Right atrium auricular region (tissue), 2 donors: Measurements from ENCODE around the gene RNF224. TPM values are rescaled to one million over a fixed set of nuclear protein-coding genes. Genes with fewer than 3 reads are reported as not detected.

ENCODE experiments used
- DNase-seq: peaks from one replicate; pipeline ENCODE4 v3.0.0-alpha.2; 2019; ENCODE audit warnings: low spot score
- H3K27ac ChIP-seq, 2 donors: fragments of 200-600 bp; sonication (generic); 1 replicate in 1 of 2; 2 replicates in 1 of 2; pipeline ENCODE4 v1.5.1; 2016 to 2019
- H3K27me3 ChIP-seq, 2 donors: fragments of 200-600 bp; sonication (generic); one replicate each; pipeline versions ENCODE4 v1.5.1 to v1.6.0; 2017 to 2019
- H3K36me3 ChIP-seq: fragments of 200-600 bp; sonication (generic); one replicate; pipeline ENCODE4 v1.5.1; 2016
- H3K4me1 ChIP-seq, 2 donors: fragments of 200-600 bp; sonication (generic); one replicate each; pipeline versions ENCODE4 v1.5.1 to v1.6.0; 2017 to 2019
- H3K4me3 ChIP-seq, 2 donors: fragments of 200-600 bp; sonication (generic); 1 replicate in 1 of 2; 2 replicates in 1 of 2; pipeline ENCODE4 v1.5.1; 2017 to 2019; ENCODE audit warnings: mild to moderate bottlenecking in 1 of 2, moderate library complexity in 1 of 2
- H3K9me3 ChIP-seq, 2 donors: fragments of 200-600 bp; sonication (generic); one replicate each; pipeline ENCODE4 v1.5.1; 2019
- total RNA-seq, 2 donors: library from RNA; depleted of rRNA; stranded (reverse); fragments of >200 nt; gene quantifications; one replicate each; pipeline ENCODE4 v1.1.0, GENCODE V29; 2016
- TF ChIP-seq, protein P1 (sequence below), 2 donors: fragments of 200-600 bp; sonication (generic); IDR thresholded peaks; one replicate each; pipeline ENCODE4 v1.5.1; 2019; ENCODE audit warnings: antibody characterized with exemption in 2 of 2

RNF224 gene
- total RNA-seq, 2 donors from 2014 or later: not detected

DNA sequence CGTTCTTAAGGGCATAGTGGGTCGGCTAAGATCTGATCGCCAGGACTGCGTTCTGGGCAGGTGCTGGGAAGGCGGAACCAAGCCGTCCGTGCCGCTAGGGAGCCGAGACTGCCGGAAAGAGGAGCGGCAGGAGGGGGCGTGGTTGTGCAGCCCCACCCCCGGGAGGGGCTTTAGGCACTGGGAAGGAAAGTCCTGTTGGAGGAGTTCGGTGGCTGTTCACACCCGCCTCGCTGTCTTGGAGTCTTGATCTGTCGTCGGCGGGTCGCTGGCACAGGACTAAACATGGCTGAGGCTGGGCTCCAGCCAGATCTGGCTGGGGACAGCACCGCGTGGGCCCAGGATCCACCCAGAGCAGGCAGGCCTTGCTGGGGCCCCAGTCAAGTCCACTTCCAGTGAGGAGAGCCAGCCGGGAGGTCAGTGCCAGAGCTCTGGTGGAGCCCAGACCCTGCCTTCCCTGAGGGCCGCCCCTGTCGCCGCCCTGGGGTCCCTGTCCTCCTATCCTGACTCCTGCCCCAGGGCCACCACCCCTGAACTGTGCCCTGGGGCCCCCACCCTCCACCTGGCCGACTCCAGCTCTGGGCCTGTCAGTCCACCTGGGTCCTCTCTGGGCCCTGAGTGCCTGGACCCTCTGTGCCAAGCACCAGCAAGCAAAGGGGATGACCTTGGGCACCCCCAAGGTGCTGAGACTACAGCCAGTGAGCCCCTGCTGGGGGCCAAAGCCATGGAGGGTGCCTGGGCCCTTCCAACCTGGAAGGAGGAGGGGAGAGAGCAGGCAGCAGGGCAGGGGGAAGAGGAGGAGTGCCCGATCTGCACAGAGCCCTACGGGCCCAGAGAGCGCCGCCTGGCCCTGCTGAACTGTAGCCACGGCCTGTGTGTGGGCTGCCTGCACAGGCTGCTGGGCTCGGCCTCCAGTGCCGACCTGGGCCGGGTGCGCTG lies 9.8 kb upstream of the RNF224 start:
- Histone ChIP-seq H3K36me3 (no peaks in the 10 kb centered on the region), H3K4me3 (peak overlapping the region; percentile 14 to 25), H3K4me1 (peaks cover 0 to 37% of the 10 kb centered on the region in 2 donors), H3K9me3 (no peaks in the 10 kb centered on the region), H3K27me3 (no peaks in the 10 kb centered on the region), H3K27ac (no peak overlapping the region)
- TF ChIP-seq, protein P1, sequence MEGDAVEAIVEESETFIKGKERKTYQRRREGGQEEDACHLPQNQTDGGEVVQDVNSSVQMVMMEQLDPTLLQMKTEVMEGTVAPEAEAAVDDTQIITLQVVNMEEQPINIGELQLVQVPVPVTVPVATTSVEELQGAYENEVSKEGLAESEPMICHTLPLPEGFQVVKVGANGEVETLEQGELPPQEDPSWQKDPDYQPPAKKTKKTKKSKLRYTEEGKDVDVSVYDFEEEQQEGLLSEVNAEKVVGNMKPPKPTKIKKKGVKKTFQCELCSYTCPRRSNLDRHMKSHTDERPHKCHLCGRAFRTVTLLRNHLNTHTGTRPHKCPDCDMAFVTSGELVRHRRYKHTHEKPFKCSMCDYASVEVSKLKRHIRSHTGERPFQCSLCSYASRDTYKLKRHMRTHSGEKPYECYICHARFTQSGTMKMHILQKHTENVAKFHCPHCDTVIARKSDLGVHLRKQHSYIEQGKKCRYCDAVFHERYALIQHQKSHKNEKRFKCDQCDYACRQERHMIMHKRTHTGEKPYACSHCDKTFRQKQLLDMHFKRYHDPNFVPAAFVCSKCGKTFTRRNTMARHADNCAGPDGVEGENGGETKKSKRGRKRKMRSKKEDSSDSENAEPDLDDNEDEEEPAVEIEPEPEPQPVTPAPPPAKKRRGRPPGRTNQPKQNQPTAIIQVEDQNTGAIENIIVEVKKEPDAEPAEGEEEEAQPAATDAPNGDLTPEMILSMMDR (IDR thresholded peaks at IDR 0.05): no peak
- DNase-seq: no peak

DNA sequence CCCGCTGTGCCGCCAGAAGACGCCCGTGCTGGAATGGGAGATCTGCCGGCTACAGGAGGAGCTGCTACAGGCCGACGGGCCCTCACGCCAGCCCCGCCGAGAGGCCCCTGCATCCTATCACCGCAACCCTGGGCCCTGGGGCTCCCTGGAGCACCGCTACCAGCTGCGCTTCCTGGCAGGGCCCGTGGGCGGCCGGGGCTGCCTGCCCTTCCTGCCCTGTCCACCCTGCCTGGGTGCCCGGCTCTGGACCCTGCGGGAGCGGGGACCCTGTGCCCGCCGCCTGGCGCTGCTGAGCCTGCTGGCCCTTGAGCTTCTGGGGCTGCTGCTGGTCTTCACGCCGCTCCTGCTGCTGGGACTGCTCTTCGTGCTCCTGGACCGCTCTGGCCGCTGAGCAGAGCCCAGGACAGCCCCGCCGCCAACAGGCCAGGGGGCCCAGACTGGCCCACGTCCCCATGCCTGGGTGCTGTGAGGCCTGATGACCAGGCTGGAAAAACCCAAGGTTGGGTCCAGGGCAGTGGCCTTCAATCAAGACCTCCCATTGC lies 9.0 kb upstream of the RNF224 start:
- Histone ChIP-seq H3K27me3 (no peaks in the 10 kb centered on the region), H3K4me3 (no peak overlapping the region), H3K27ac (peak overlapping the region in 1 of 2 donors; percentile 42), H3K9me3 (no peaks in the 10 kb centered on the region), H3K4me1 (peaks cover 0 to 44% of the 10 kb centered on the region in 2 donors), H3K36me3 (no peaks in the 10 kb centered on the region)
- TF ChIP-seq, protein P1 (IDR thresholded peaks at IDR 0.05): no peak
- no peak for DNase-seq

DNA sequence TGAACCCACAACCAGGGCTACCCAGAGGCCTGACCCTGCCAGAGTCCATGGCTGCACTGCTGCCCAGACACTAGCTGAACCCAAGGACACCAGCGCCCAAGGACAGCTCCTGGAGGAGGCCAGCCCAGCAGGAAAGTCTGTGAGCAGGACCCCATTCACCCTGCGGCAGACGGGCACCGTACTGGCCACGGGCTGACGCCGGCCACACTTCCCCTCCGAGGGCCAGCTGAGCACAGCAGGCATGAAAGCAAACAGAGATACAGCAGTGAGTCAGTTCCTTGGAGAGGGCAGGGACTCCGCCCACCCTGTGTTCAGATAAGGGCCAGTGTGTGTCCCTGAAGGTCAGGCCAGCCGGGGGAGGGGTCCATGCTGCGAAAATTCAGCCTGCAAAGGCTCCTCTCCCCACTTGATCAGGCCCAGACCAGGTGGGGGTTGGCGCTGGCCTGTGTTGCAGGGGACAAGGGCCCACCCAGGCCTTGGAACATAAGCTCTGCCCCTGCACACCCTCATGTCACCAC lies 8.5 kb upstream of the RNF224 start:
- Histone ChIP-seq H3K36me3 (no peaks in the 10 kb centered on the region), H3K27ac (peak overlapping the region in 1 of 2 donors; percentile 42), H3K4me3 (no peak overlapping the region), H3K27me3 (no peaks in the 10 kb centered on the region), H3K9me3 (no peaks in the 10 kb centered on the region), H3K4me1 (peaks cover 0 to 45% of the 10 kb centered on the region in 2 donors)
- no peak for DNase-seq
- TF ChIP-seq, protein P1 (IDR thresholded peaks at IDR 0.05): no peak

DNA sequence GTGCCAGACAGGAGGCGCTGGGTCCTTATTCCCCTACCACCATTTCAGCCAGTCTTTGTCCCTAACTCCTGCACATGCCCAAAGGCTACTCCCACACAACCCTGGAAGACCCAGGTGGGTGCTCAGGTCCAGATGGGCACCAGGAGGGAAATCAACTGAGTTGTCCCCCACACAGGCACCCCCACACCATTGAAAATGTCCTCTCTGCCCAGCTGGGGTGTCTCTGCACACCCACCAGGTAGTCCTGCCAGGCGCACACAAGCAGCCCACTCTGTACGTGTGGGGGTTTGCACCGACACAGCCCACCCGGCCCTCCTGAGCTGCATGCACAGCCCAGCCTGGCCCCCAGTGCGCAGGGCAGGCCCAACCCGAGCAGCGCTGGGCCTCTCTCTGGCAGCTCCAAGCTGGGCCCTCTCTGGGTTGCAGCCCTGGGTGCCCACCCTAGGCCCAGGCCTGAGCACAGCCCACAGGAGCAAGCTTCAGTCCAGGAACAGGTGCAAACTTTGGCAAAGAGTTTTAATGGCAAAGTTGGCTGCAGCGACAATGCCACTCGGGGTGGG lies 7.5 kb upstream of the RNF224 start:
- no peaks in the 10 kb centered on the region for H3K36me3 ChIP-seq
- no peak for DNase-seq
- H3K4me1 ChIP-seq: peaks cover 0 to 50% of the 10 kb centered on the region in 2 donors
- no peak overlapping the region for H3K27ac ChIP-seq
- TF ChIP-seq, protein P1 (IDR thresholded peaks at IDR 0.05): no peak
- no peaks in the 10 kb centered on the region for H3K27me3 ChIP-seq
- no peak overlapping the region for H3K4me3 ChIP-seq
- no peaks in the 10 kb centered on the region for H3K9me3 ChIP-seq

DNA sequence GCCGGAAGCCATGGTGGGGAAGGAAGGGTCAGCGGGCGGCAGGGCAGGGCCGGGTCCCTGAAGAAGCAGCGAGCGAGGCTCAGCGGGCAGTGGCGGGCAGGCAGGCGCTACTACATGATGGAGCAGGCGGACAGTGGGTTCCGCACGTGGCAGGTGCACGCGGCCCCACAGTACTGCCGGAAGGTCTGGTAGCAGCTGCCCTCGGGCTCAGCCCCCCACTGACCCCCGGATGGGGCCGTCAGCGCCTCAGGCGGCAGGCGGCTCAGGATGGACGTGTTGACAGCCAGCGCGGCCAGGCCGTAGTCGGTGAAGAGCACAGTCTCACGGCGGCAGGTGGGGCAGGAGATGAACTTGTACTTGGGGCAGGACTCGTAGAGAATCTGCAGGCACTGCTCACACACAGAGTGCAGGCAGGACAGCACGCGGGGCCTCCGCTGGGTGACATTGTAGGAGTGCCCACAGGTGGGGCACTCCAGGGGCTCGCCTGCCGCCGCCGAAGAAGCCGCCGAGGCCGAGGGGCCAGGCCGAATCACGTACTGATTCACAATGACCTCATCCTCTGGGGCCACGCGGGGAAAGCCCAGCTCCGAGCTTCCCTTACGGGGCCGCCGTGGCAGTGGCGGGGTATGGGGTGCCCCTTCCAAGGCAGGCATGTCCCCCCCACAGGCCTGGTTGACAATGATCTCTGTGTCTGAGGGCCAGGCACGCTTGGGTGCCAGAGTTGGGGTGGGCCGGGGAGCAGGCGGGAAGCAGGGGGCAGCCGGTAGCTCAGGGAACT lies 6.8 kb upstream of the RNF224 start:
- no peak overlapping the region for H3K4me3 ChIP-seq
- TF ChIP-seq, protein P1 (IDR thresholded peaks at IDR 0.05): no peak
- no peak overlapping the region for H3K27ac ChIP-seq
- H3K9me3 ChIP-seq: no peaks in the 10 kb centered on the region
- H3K36me3 ChIP-seq: no peaks in the 10 kb centered on the region
- DNase-seq: no peak
- H3K27me3 ChIP-seq: no peaks in the 10 kb centered on the region
- peaks cover 0 to 50% of the 10 kb centered on the region in 2 donors for H3K4me1 ChIP-seq
